ENCODE measurements around the gene LPCAT3. TPM values are rescaled to one million over a fixed set of nuclear protein-coding genes. Genes with fewer than 3 reads are reported as not detected.

Gene LPCAT3
- total RNA-seq, 1 donor from 2014 or later: 7.9 TPM

GRCh38 chr12:6946033-6946919 lies 72.0 kb downstream of the LPCAT3 start:
- FAIRE-seq: peak; percentile 60
- peak overlapping the region; percentile 55 for H3K4me3 ChIP-seq (ENCODE audit: low read depth, low read length)
- H3K27me3 ChIP-seq (ENCODE audit: control insufficient read depth, insufficient read depth, low read length): no peaks in the 10 kb centered on the region
- peaks cover 2% of the 10 kb centered on the region for H3K36me3 ChIP-seq (ENCODE audit: control insufficient read depth, insufficient read depth, low read length)
- peak; percentile 96 for DNase-seq (ENCODE audit: low read depth)
- TF ChIP-seq CTCF (IDR thresholded peaks at IDR 0.05; ENCODE audit: insufficient read depth, low read length, severe bottlenecking): no peak

- FAIRE-seq (no peak), DNase-seq (ENCODE audit: low read depth) (no peak)
- TF ChIP-seq CTCF (IDR thresholded peaks at IDR 0.05; ENCODE audit: insufficient read depth, low read length, severe bottlenecking): no peak
- H3K27me3 ChIP-seq (ENCODE audit: control insufficient read depth, insufficient read depth, low read length): no peaks in the 10 kb centered on the region
- H3K36me3 ChIP-seq (ENCODE audit: control insufficient read depth, insufficient read depth, low read length): peaks cover 6% of the 10 kb centered on the region
- no peak overlapping the region for H3K4me3 ChIP-seq (ENCODE audit: low read depth, low read length)
Measured at GRCh38 chr12:6945613-6946012, 72.7 kb downstream of the LPCAT3 start.

GRCh38 chr12:6944381-6945186 lies 73.7 kb downstream of the LPCAT3 start:
- H3K36me3 ChIP-seq (ENCODE audit: control insufficient read depth, insufficient read depth, low read length): peaks cover 8% of the 10 kb centered on the region
- peak overlapping the region; percentile 65 for H3K4me3 ChIP-seq (ENCODE audit: low read depth, low read length)
- TF ChIP-seq CTCF (IDR thresholded peaks at IDR 0.05; ENCODE audit: insufficient read depth, low read length, severe bottlenecking): peak; percentile 89
- no peak for FAIRE-seq
- DNase-seq (ENCODE audit: low read depth): peak; percentile 83
- no peaks in the 10 kb centered on the region for H3K27me3 ChIP-seq (ENCODE audit: control insufficient read depth, insufficient read depth, low read length)

GRCh38 chr12:6943722-6944380 lies 74.4 kb downstream of the LPCAT3 start, which contains the start of the genes C12orf57 and RNU7-1:
TSS of gene C12orf57 (plus strand) at chr12:6944022. CDS start at chr12:6944122, 100 bp downstream.
TSS of gene RNU7-1 (plus strand) at chr12:6943816.
- TF ChIP-seq CTCF (IDR thresholded peaks at IDR 0.05; ENCODE audit: insufficient read depth, low read length, severe bottlenecking): no peak
- Histone ChIP-seq H3K4me3 (ENCODE audit: low read depth, low read length) (peak within 1 kb of the TSS; percentile 65), H3K27me3 (ENCODE audit: control insufficient read depth, insufficient read depth, low read length) (no peaks in the 10 kb centered on the region), H3K36me3 (ENCODE audit: control insufficient read depth, insufficient read depth, low read length) (peaks cover 11% of the 10 kb centered on the region)
- FAIRE-seq (no peak), DNase-seq (ENCODE audit: low read depth) (peak; percentile 89)

GRCh38 chr12:6943389-6943721 lies 74.9 kb downstream of the LPCAT3 start:
- Histone ChIP-seq H3K4me3 (ENCODE audit: low read depth, low read length) (peak overlapping the region; percentile 65), H3K27me3 (ENCODE audit: control insufficient read depth, insufficient read depth, low read length) (no peaks in the 10 kb centered on the region), H3K36me3 (ENCODE audit: control insufficient read depth, insufficient read depth, low read length) (peaks cover 11% of the 10 kb centered on the region)
- FAIRE-seq (no peak), DNase-seq (ENCODE audit: low read depth) (peak; percentile 88)
- no peak for TF ChIP-seq CTCF (IDR thresholded peaks at IDR 0.05; ENCODE audit: insufficient read depth, low read length, severe bottlenecking)
